GM12801 (cell line): ENCODE measurements around the gene LEKR1.

ENCODE experiments used
- CTCF ChIP-seq: IDR thresholded peaks from one replicate; pipeline ENCODE4 v1.5.1; 2011; ENCODE audit warnings: control low read depth; ENCODE audit not compliant: insufficient read length; ENCODE audit errors: extremely low read depth

LEKR1 gene

GRCh38 chr3:156941311-156941710 lies 115.2 kb downstream of the LEKR1 start:
- TF ChIP-seq CTCF = no peak

- no peak for TF ChIP-seq CTCF
Measured at GRCh38 chr3:156948402-156949210, 122.5 kb downstream of the LEKR1 start.

GRCh38 chr3:156952011-156952410 lies 125.9 kb downstream of the LEKR1 start:
- no peak for TF ChIP-seq CTCF

GRCh38 chr3:156957715-156958114 lies 131.6 kb downstream of the LEKR1 start:
- TF ChIP-seq CTCF = no peak

GRCh38 chr3:156963096-156963495 lies 136.9 kb downstream of the LEKR1 start:
- no peak for TF ChIP-seq CTCF

- no peak for TF ChIP-seq CTCF
Measured at GRCh38 chr3:156964577-156964976, 138.4 kb downstream of the LEKR1 start.

- TF ChIP-seq CTCF = no peak
Measured at GRCh38 chr3:156973954-156974353, 147.8 kb downstream of the LEKR1 start.
